Cardiac muscle cell (in vitro differentiated cells and primary cell): ENCODE results near the gene TRPC1. TPM values are rescaled to one million over a fixed set of nuclear protein-coding genes. Genes with fewer than 3 reads are reported as not detected.

Experiments used
- DNase-seq, 2 donors: peaks; one replicate each; pipeline versions ENCODE4 v3.0.0 to v3.0.0-alpha.2; 2010 to 2017; ENCODE audit warnings: low read depth in 1 of 2, low spot score in 1 of 2
- H3K27ac ChIP-seq: fragments of 200-600 bp; sonication (generic); 2 replicates; pipeline ENCODE4 v1.5.1; 2016
- H3K27me3 ChIP-seq: fragments of 200-600 bp; sonication (generic); 2 replicates; pipeline ENCODE4 v1.6.0; 2016; ENCODE audit warnings: control low read depth
- H3K36me3 ChIP-seq: fragments of 200-600 bp; sonication (generic); 2 replicates; pipeline ENCODE4 v1.5.1; 2016; ENCODE audit warnings: control low read depth
- H3K4me1 ChIP-seq: fragments of 200-600 bp; sonication (generic); 2 replicates; pipeline ENCODE4 v1.8.1; 2017; ENCODE audit warnings: low read depth, mild to moderate bottlenecking, mixed run types
- H3K4me3 ChIP-seq: fragments of 200-600 bp; sonication (generic); 2 replicates; pipeline ENCODE4 v1.5.1; 2016; ENCODE audit warnings: mild to moderate bottlenecking
- H3K9me3 ChIP-seq: fragments of 200-600 bp; sonication (generic); 2 replicates; pipeline ENCODE4 v1.5.1; 2017; ENCODE audit warnings: low read depth, mild to moderate bottlenecking, control low read depth
- polyA plus RNA-seq: library from polyadenylated mRNA; unstranded; fragments of >200 nt; fragmentation: Nextera tagmentation; extraction: Ambion mirVana; gene quantifications from 2 replicates; pipeline ENCODE4 v1.2.1, GENCODE V29; 2016
- total RNA-seq: library from RNA; depleted of rRNA; stranded (reverse); fragments of >200 nt; gene quantifications from 2 replicates; pipeline ENCODE4 v1.2.3, GENCODE V29; 2016
- TF ChIP-seq, protein P1 (sequence below): IDR thresholded peaks from 2 replicates; pipeline ENCODE4 v1.5.1; 2012; ENCODE audit warnings: low read depth, mild to moderate bottlenecking, low read length

TRPC1 gene
- total and polyA plus RNA-seq, 2 experiments from 2014 or later: 17.9 to 64.9 TPM

DNA sequence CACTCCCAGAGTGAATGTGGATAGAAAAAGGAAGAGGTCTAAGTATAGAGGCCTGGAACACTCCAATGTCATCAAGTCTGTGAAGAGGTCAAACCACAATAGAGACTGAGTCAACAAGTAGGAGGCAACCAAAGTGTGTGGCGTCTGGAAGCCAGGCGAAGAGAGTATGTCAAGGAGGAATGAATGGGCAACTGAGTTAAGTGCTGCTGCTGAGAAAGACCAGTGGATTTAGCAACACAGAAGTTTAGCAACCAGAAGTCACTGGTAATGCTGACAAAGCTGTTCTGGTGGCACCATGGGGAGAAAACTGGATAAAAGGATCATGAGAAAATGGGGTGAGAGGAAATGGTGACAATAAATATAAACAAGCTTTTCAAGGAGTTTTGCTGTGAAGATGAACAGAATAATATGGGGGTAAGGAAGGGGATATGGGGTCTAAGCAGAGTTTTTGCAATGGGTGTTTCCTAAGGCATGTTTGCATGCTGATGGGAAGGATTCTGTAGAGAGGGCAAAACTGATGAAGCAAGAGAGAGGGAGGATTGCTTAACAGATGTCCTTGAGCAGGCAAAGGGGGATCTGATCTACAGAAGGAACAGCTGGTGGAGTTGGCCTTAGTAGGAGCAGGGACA, 126.7 kb downstream of the TRPC1 start:
- no peaks in the 10 kb centered on the region for H3K4me1 ChIP-seq
- H3K36me3 ChIP-seq: no peaks in the 10 kb centered on the region
- TF ChIP-seq, protein P1, sequence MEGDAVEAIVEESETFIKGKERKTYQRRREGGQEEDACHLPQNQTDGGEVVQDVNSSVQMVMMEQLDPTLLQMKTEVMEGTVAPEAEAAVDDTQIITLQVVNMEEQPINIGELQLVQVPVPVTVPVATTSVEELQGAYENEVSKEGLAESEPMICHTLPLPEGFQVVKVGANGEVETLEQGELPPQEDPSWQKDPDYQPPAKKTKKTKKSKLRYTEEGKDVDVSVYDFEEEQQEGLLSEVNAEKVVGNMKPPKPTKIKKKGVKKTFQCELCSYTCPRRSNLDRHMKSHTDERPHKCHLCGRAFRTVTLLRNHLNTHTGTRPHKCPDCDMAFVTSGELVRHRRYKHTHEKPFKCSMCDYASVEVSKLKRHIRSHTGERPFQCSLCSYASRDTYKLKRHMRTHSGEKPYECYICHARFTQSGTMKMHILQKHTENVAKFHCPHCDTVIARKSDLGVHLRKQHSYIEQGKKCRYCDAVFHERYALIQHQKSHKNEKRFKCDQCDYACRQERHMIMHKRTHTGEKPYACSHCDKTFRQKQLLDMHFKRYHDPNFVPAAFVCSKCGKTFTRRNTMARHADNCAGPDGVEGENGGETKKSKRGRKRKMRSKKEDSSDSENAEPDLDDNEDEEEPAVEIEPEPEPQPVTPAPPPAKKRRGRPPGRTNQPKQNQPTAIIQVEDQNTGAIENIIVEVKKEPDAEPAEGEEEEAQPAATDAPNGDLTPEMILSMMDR: no peak
- H3K9me3 ChIP-seq: no peaks in the 10 kb centered on the region
- H3K4me3 ChIP-seq: no peak overlapping the region
- DNase-seq: peak in 1 of 2 donors; percentile 93
- H3K27me3 ChIP-seq: no peaks in the 10 kb centered on the region
- no peak overlapping the region for H3K27ac ChIP-seq

DNA sequence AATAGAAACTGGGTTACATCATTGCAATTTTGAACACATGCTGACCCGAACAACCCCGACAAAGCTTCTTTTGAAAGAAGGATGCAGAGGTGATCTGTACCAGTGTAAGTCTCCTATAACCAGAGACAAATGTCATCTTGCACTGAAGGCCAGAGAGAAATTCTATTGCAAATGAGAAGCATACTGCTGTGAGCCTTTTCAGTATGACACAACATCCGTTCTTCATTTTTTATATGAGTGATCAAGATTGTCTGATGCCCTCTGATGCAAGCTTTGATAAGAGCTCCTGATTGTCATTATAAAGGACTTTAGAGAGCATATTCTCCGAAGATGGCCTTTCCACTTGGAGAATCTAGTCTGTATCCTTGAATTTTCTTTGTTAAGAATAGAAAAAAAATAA, 128.2 kb downstream of the TRPC1 start:
- TF ChIP-seq, protein P1: no peak
- H3K27ac ChIP-seq: no peak overlapping the region
- no peaks in the 10 kb centered on the region for H3K27me3 ChIP-seq
- no peaks in the 10 kb centered on the region for H3K36me3 ChIP-seq
- no peak overlapping the region for H3K4me3 ChIP-seq
- DNase-seq: no peak
- no peaks in the 10 kb centered on the region for H3K4me1 ChIP-seq
- H3K9me3 ChIP-seq: no peaks in the 10 kb centered on the region

DNA sequence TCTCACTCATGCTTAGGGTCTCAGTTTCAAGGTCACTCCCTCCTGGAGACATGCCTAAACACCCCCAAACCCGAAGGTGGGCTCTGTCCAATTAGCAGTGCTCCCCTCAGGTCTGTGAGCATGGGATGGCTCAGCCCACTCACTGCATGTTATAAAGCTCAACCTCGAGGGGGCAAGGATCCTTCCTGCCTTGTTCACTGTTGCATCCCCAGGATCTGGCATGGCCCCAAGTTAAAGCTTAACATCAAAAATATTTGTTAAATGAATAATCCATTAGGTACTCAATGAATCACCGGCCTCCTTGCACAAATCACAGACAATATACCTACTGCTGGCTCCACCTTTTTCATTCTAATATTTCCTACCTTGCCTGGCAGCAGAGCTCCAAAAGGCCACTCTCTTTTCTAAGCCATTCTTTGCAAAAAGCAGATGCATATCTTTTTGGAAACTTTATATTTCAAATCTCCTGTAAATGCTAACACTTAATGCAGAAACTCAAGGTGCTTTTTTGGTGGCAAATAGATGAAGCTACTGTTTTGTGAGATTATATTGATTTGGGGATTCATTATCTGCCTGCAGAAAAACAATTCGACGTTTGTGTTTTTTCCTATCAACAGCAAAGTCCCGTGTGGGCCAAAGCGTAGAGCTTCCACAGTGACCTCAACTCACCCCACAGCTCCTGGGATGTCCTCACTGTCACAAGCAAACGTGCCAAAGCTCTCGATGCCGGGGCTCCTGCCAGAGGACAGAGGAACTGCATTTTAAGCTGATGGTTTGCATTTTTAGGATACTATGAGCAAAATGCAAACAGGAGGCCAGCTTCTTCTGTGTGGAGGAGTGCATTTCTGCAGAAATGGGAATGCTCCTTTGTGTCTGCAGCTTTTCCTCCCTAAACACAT, 129.7 kb downstream of the TRPC1 start:
- TF ChIP-seq, protein P1: no peak
- DNase-seq: peak in 1 of 2 donors; percentile 38

DNA sequence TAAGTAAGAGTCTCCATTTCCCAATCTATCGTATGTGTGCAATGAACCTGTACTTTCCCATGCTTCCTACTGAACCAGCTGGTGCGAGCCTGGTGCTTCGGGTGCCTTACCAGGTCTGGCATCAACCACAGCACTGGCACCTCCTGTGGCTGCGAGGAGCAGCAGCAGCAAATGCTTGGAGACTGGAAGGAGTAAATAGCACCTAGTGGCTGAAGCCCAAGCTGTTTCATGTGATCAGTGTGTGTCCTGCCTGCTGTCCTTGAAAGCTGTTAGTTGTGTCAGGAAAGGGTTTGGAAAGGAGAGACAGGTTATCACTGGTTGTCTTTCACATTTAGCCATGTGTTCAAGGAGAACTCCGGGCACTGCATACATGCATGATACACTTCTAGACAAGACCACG, 133.2 kb downstream of the TRPC1 start:
- Histone ChIP-seq H3K27me3 (no peaks in the 10 kb centered on the region), H3K36me3 (no peaks in the 10 kb centered on the region), H3K4me3 (no peak overlapping the region), H3K9me3 (no peaks in the 10 kb centered on the region), H3K4me1 (no peaks in the 10 kb centered on the region), H3K27ac (no peak overlapping the region)
- TF ChIP-seq, protein P1: no peak
- DNase-seq: peak in 1 of 2 donors; percentile 34

More for the DNA sequence above, 129.7 kb downstream of the TRPC1 start:
- Histone ChIP-seq H3K4me1 (no peaks in the 10 kb centered on the region), H3K36me3 (no peaks in the 10 kb centered on the region), H3K9me3 (no peaks in the 10 kb centered on the region), H3K4me3 (no peak overlapping the region), H3K27ac (no peak overlapping the region), H3K27me3 (no peaks in the 10 kb centered on the region)

Other genes with a start within 250 kb of the TRPC1 start
- gene ATR, start 145.3 kb upstream of the TRPC1 start, total RNA-seq: 11.2 and 15.7 TPM in 2 replicates
- gene ATR, start 145.3 kb upstream of the TRPC1 start, polyA plus RNA-seq: 5.0 and 10.6 TPM in 2 replicates
- 2.7 and 5.0 TPM in 2 replicates for gene PLS1, start 127.6 kb upstream of the TRPC1 start, total RNA-seq
- 3.4 and 7.4 TPM in 2 replicates for gene PLS1, start 127.6 kb upstream of the TRPC1 start, polyA plus RNA-seq
- 5.5 and 6.5 TPM in 2 replicates for gene PCOLCE2, start 165.0 kb downstream of the TRPC1 start, total RNA-seq
- gene PCOLCE2, start 165.0 kb downstream of the TRPC1 start, polyA plus RNA-seq: 5.4 and 6.5 TPM in 2 replicates
- gene PAQR9, start 239.6 kb downstream of the TRPC1 start, total RNA-seq: 0.18 and 1.0 TPM in 2 replicates
- 0.68 and 1.1 TPM in 2 replicates for gene PAQR9, start 239.6 kb downstream of the TRPC1 start, polyA plus RNA-seq